Colonic mucosa (tissue), 4 donors: Measurements from ENCODE around the gene PRR18. TPM values are rescaled to one million over a fixed set of nuclear protein-coding genes. Genes with fewer than 3 reads are reported as not detected.

Experiments used
- DNase-seq: peaks from one replicate; pipeline ENCODE4 v3.0.0-alpha.2; 2020
- H3K27ac ChIP-seq: fragments of 200-600 bp; one replicate; pipeline ENCODE4 v1.8.0; 2021
- H3K27me3 ChIP-seq: fragments of 200-600 bp; one replicate; pipeline ENCODE4 v1.8.0; 2021
- H3K36me3 ChIP-seq: fragments of 200-600 bp; one replicate; pipeline ENCODE4 v1.8.0; 2021
- H3K4me1 ChIP-seq: fragments of 200-600 bp; one replicate; pipeline ENCODE4 v1.8.0; 2021; ENCODE audit warnings: mild to moderate bottlenecking
- H3K4me3 ChIP-seq: fragments of 200-600 bp; one replicate; pipeline ENCODE4 v1.8.0; 2021
- H3K9ac ChIP-seq, 2 donors: one replicate each; pipeline ENCODE4 v1.7.0; 2013; ENCODE audit warnings: control low read depth in 2 of 2, low read depth in 2 of 2, low read length in 2 of 2
- H3K9me3 ChIP-seq: fragments of 200-600 bp; one replicate; pipeline ENCODE4 v1.8.0; 2021
- CTCF ChIP-seq: fragments of 200-600 bp; IDR thresholded peaks from one replicate; pipeline ENCODE4 v1.8.0; 2022; ENCODE audit warnings: antibody characterized with exemption, mild to moderate bottlenecking
- intact Hi-C: fragments of 100-400 bp; cut with DNase I; formaldehyde crosslinking; loops from one replicate; pipeline ENCODE4 v1.14.1; 2022
- total RNA-seq, 2 donors: library from RNA; stranded (reverse); fragmentation: NEBNext Ultra II Directional in 1 of 2; extraction: Animal tissue kit (Norgen Biotek cat#: 25700) in 1 of 2; gene quantifications; one replicate each; pipeline ENCODE4 v1.2.1, GENCODE V29; 2021
- donor health status: healthy.
- donor health status: DM: no; HTN: no; CAD: no.
- donor health status: DM: no; HTN: no; CAD: no.

The PRR18 gene
- total RNA-seq, 2 donors from 2014 or later, result not detected

GRCh38 chr6:166318227-166318626 lies 10.0 kb upstream of the PRR18 start:
- Histone ChIP-seq H3K9ac (no peak overlapping the region), H3K4me1 (no peaks in the 10 kb centered on the region), H3K27ac (no peak overlapping the region), H3K4me3 (no peak overlapping the region), H3K9me3 (no peaks in the 10 kb centered on the region), H3K36me3 (no peaks in the 10 kb centered on the region), H3K27me3 (no peaks in the 10 kb centered on the region)
- intact Hi-C loops, result no loop called here
- DNase-seq, result no peak
- TF ChIP-seq CTCF, result no peak

GRCh38 chr6:166317261-166318212 lies 9.3 kb upstream of the PRR18 start:
- intact Hi-C loops, result no loop called here
- Histone ChIP-seq H3K4me1 (no peaks in the 10 kb centered on the region), H3K27ac (no peak overlapping the region), H3K27me3 (no peaks in the 10 kb centered on the region), H3K9me3 (no peaks in the 10 kb centered on the region), H3K4me3 (no peak overlapping the region), H3K9ac (no peak overlapping the region), H3K36me3 (no peaks in the 10 kb centered on the region)
- DNase-seq, result no peak
- no peak for TF ChIP-seq CTCF

GRCh38 chr6:166315436-166315835 lies 7.2 kb upstream of the PRR18 start:
- Histone ChIP-seq H3K36me3 (no peaks in the 10 kb centered on the region), H3K9ac (no peak overlapping the region), H3K4me1 (no peaks in the 10 kb centered on the region), H3K9me3 (no peaks in the 10 kb centered on the region), H3K27ac (no peak overlapping the region), H3K4me3 (no peak overlapping the region), H3K27me3 (no peaks in the 10 kb centered on the region)
- intact Hi-C loops, result no loop called here
- no peak for DNase-seq
- no peak for TF ChIP-seq CTCF

- no peak for TF ChIP-seq CTCF
- Histone ChIP-seq H3K27me3 (peaks cover 1% of the 10 kb centered on the region), H3K4me3 (no peak overlapping the region), H3K4me1 (no peaks in the 10 kb centered on the region), H3K27ac (no peak overlapping the region), H3K9me3 (no peaks in the 10 kb centered on the region), H3K36me3 (no peaks in the 10 kb centered on the region), H3K9ac (no peak overlapping the region)
- DNase-seq, result no peak
- intact Hi-C loops, result loop anchor here (5.0 kb wide), 1 partner anchor 88 kb away; no protein-coding TSS in a partner anchor
These were observed 6.3 kb upstream of the PRR18 start for GRCh38 chr6:166314454-166314853.

GRCh38 chr6:166313255-166314070 lies 5.3 kb upstream of the PRR18 start:
- H3K36me3 ChIP-seq, result no peaks in the 10 kb centered on the region
- H3K9me3 ChIP-seq, result no peaks in the 10 kb centered on the region
- peak; percentile 38 for DNase-seq
- H3K4me3 ChIP-seq, result no peak overlapping the region
- no peak overlapping the region for H3K9ac ChIP-seq
- peak; percentile 57 for TF ChIP-seq CTCF
- intact Hi-C loops, result loop anchor here (5.0 kb wide), 1 partner anchor 89 kb away; no protein-coding TSS in a partner anchor
- H3K4me1 ChIP-seq, result no peaks in the 10 kb centered on the region
- peaks cover 11% of the 10 kb centered on the region for H3K27me3 ChIP-seq
- no peak overlapping the region for H3K27ac ChIP-seq
